Panc1 (cell line): ENCODE results near the gene ANO5. TPM values are rescaled to one million over a fixed set of nuclear protein-coding genes. Genes with fewer than 3 reads are reported as not detected.

Experiments
- ATAC-seq: fragments of 200-7000 bp; cut with Tn5 transposase; 2 replicates; pipeline ENCODE4 v1.9.1; 2020; ENCODE audit warnings: mild to moderate bottlenecking, moderate library complexity
- BruUV-seq: library from RNA; stranded (reverse); fragments of 400-500 nt; replicated peaks from 2 replicates; lab custom pipeline; 2021; lab: Mats Ljungman, UMichigan
- CTCF ChIA-PET: fragments of 300-600 bp; sonication (Branson Sonifier 250); formaldehyde crosslinking; loops from one replicate; lab custom pipeline; 2022; ENCODE audit warnings: antibody characterized with exemption; lab: Charles Lee
- POLR2A ChIA-PET: fragments of 300-600 bp; sonication (Branson Sonifier 250); formaldehyde crosslinking; loops from one replicate; lab custom pipeline; 2022; ENCODE audit warnings: antibody characterized with exemption; lab: Charles Lee
- DNase-seq: peaks from one replicate; pipeline ENCODE4 v3.0.0-alpha.2; 2010; ENCODE audit warnings: low read depth, low spot score
- H3K27ac ChIP-seq: 2 replicates; pipeline ENCODE4 v1.5.1; 2011; ENCODE audit warnings: mild to moderate bottlenecking, low read length, inconsistent platforms
- H3K27me3 ChIP-seq: fragments of 200-500 bp; sonication (Bioruptor generic); 2 replicates; pipeline ENCODE4 v1.6.0; 2014; ENCODE audit warnings: low read length, inconsistent platforms; ENCODE audit not compliant: control insufficient read depth, insufficient read depth
- H3K36me3 ChIP-seq: fragments of 200-500 bp; sonication (Bioruptor generic); 2 replicates; pipeline ENCODE4 v1.5.1; 2014; ENCODE audit warnings: inconsistent platforms, mild to moderate bottlenecking, low read length, moderate library complexity; ENCODE audit not compliant: control insufficient read depth, insufficient read depth
- H3K4me1 ChIP-seq: 2 replicates; pipeline ENCODE4 v1.5.1; 2011; ENCODE audit warnings: inconsistent platforms, mild to moderate bottlenecking, low read length, moderate library complexity; ENCODE audit not compliant: control insufficient read depth, insufficient read depth
- H3K4me3 ChIP-seq, 2 experiments: 2 replicates each; pipeline ENCODE4 v1.5.1; 2011 to 2012; ENCODE audit warnings: low read depth in 2 of 2, low read length in 2 of 2, mild to moderate bottlenecking in 2 of 2, inconsistent platforms in 1 of 2, moderate library complexity in 1 of 2
- H3K9me3 ChIP-seq: fragments of 200-500 bp; sonication (Bioruptor generic); 2 replicates; pipeline ENCODE4 v1.5.1; 2014; ENCODE audit warnings: low read depth, mild to moderate bottlenecking, inconsistent platforms, low read length, moderate library complexity; ENCODE audit not compliant: control insufficient read depth, insufficient read depth
- in situ Hi-C: cut with HindIII; loops from 2 replicates; pipeline ENCODE4 v1.10.0; 2016; ENCODE audit warnings: low sequenced_read_pairs, low pct_unique_long_range_greater_than_20kb
- intact Hi-C: fragments of 100-400 bp; cut with micrococcal nuclease; formaldehyde crosslinking; loops from one replicate; pipeline ENCODE4 v1.10.0; 2022; ENCODE audit not compliant: unreplicated experiment
- total RNA-seq: library from RNA; stranded (reverse); gene quantifications from one replicate; pipeline ENCODE4 v1.2.1, GENCODE V29; 2021; ENCODE audit not compliant: unreplicated experiment
- TF ChIP-seq, protein P1 (sequence below): fragments of 450-650 bp; IDR thresholded peaks from 2 replicates; pipeline ENCODE4 v1.5.1; 2017; ENCODE audit warnings: mild to moderate bottlenecking
- TF ChIP-seq, protein P2 (sequence below), 2 experiments: IDR thresholded peaks; 2 replicates each; pipeline ENCODE4 v1.6.1; 2011 to 2012; ENCODE audit warnings: low read depth in 2 of 2, control low read depth in 1 of 2, low read length in 1 of 2, mild to moderate bottlenecking in 1 of 2, moderate library complexity in 1 of 2; ENCODE audit not compliant: insufficient read depth in 1 of 2

The ANO5 gene
- total RNA-seq, 1 experiment from 2014 or later = 1.7 TPM

DNA sequence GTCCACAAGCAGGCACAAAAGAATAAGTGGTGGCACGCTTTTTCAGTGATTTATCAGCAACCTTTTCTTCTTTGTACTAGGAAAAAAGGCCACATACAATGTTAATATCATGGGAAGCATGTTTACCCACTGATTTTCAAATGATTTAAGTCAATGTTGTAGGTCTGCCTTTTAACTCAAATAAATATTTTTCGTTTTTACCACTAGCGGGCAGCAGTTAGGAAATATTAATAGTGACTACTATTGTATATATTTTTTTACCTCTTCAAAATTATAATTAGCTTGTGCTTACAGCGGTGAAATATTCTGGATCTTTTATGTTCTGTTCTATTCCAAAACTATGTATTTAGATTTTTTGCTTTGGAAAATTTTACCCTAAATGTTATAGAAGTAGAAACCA is 138.9 kb downstream of the ANO5 start:
- Histone ChIP-seq H3K4me1 (no peaks in the 10 kb centered on the region), H3K36me3 (no peaks in the 10 kb centered on the region), H3K27me3 (no peaks in the 10 kb centered on the region), H3K9me3 (no peaks in the 10 kb centered on the region), H3K27ac (no peak overlapping the region), H3K4me3 (no peak overlapping the region)
- in situ Hi-C loops = no loop called here
- intact Hi-C loops = no loop called here
- TF ChIP-seq, protein P1, sequence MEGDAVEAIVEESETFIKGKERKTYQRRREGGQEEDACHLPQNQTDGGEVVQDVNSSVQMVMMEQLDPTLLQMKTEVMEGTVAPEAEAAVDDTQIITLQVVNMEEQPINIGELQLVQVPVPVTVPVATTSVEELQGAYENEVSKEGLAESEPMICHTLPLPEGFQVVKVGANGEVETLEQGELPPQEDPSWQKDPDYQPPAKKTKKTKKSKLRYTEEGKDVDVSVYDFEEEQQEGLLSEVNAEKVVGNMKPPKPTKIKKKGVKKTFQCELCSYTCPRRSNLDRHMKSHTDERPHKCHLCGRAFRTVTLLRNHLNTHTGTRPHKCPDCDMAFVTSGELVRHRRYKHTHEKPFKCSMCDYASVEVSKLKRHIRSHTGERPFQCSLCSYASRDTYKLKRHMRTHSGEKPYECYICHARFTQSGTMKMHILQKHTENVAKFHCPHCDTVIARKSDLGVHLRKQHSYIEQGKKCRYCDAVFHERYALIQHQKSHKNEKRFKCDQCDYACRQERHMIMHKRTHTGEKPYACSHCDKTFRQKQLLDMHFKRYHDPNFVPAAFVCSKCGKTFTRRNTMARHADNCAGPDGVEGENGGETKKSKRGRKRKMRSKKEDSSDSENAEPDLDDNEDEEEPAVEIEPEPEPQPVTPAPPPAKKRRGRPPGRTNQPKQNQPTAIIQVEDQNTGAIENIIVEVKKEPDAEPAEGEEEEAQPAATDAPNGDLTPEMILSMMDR = peak; percentile 28; the same call in 1 of the 2 replicates
- TF ChIP-seq, protein P2, sequence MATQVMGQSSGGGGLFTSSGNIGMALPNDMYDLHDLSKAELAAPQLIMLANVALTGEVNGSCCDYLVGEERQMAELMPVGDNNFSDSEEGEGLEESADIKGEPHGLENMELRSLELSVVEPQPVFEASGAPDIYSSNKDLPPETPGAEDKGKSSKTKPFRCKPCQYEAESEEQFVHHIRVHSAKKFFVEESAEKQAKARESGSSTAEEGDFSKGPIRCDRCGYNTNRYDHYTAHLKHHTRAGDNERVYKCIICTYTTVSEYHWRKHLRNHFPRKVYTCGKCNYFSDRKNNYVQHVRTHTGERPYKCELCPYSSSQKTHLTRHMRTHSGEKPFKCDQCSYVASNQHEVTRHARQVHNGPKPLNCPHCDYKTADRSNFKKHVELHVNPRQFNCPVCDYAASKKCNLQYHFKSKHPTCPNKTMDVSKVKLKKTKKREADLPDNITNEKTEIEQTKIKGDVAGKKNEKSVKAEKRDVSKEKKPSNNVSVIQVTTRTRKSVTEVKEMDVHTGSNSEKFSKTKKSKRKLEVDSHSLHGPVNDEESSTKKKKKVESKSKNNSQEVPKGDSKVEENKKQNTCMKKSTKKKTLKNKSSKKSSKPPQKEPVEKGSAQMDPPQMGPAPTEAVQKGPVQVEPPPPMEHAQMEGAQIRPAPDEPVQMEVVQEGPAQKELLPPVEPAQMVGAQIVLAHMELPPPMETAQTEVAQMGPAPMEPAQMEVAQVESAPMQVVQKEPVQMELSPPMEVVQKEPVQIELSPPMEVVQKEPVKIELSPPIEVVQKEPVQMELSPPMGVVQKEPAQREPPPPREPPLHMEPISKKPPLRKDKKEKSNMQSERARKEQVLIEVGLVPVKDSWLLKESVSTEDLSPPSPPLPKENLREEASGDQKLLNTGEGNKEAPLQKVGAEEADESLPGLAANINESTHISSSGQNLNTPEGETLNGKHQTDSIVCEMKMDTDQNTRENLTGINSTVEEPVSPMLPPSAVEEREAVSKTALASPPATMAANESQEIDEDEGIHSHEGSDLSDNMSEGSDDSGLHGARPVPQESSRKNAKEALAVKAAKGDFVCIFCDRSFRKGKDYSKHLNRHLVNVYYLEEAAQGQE (IDR thresholded peaks at IDR 0.05; ENCODE audit: insufficient read depth in 1 of 2, low read depth in 2 of 2, low read length in 1 of 2) = no peak
- BruUV-seq = no TSS peak
- CTCF ChIA-PET = no interaction called here
- DNase-seq (no peak), ATAC-seq (no peak)
- POLR2A ChIA-PET = no interaction called here

Other genes starting within 250 kb of the ANO5 start
- gene SLC17A6, start 145.3 kb downstream of the ANO5 start, total RNA-seq = not detected